ENCODE data around the gene BTLA. TPM values are rescaled to one million over a fixed set of nuclear protein-coding genes. Genes with fewer than 3 reads are reported as not detected.
"Not testable (repeated sequence)": the region's sequence is repeated elsewhere in the genome, so short reads cannot be mapped to it uniquely, and the experiment has no call there.

The BTLA gene
- polyA plus RNA-seq, 4 donors: 0.27 to 0.67 (median 0.52) TPM

- H3K4me3 ChIP-seq (ENCODE audit: low read depth in 1 of 3, low read length in 3 of 3); H3K36me3 ChIP-seq (ENCODE audit: control insufficient read depth in 3 of 3, insufficient read depth in 2 of 3, low read depth in 1 of 3, low read length in 3 of 3); H3K27ac ChIP-seq (ENCODE audit: low read depth in 1 of 3, low read length in 2 of 3); H3K9me3 ChIP-seq (ENCODE audit: control insufficient read depth in 2 of 2, insufficient read depth in 1 of 2, low read depth in 1 of 2, low read length in 1 of 2); DNase-seq; H3K27me3 ChIP-seq (ENCODE audit: control insufficient read depth in 3 of 3, insufficient read depth in 3 of 3, low read length in 3 of 3); H3K4me1 ChIP-seq (ENCODE audit: control insufficient read depth in 3 of 3, insufficient read depth in 2 of 3, low read depth in 1 of 3, low read length in 2 of 3); FAIRE-seq: not testable (repeated sequence)
- WGBS, 3 donors: 43 to 91% (median 90%) methylated on average over 1 to 4 of the region's 7 CpGs
Measured at GRCh38 chr3:112422921-112423320, 76.4 kb downstream of the BTLA start.

- not testable (repeated sequence) for H3K4me3 ChIP-seq (ENCODE audit: low read depth in 1 of 3, low read length in 3 of 3); H3K36me3 ChIP-seq (ENCODE audit: control insufficient read depth in 3 of 3, insufficient read depth in 2 of 3, low read depth in 1 of 3, low read length in 3 of 3); FAIRE-seq; DNase-seq; H3K27me3 ChIP-seq (ENCODE audit: control insufficient read depth in 3 of 3, insufficient read depth in 3 of 3, low read length in 3 of 3); H3K4me1 ChIP-seq (ENCODE audit: control insufficient read depth in 3 of 3, insufficient read depth in 2 of 3, low read depth in 1 of 3, low read length in 2 of 3); H3K27ac ChIP-seq (ENCODE audit: low read depth in 1 of 3, low read length in 2 of 3); H3K9me3 ChIP-seq (ENCODE audit: control insufficient read depth in 2 of 2, insufficient read depth in 1 of 2, low read depth in 1 of 2, low read length in 1 of 2)
- 91 to 94% (median 93%) methylated on average over 4 of the region's 5 CpGs for WGBS, 3 donors
Measured at GRCh38 chr3:112418526-112418925, 80.7 kb downstream of the BTLA start.

GRCh38 chr3:112417696-112418318 lies 81.5 kb downstream of the BTLA start:
- Histone ChIP-seq H3K27me3 (ENCODE audit: control insufficient read depth in 3 of 3, insufficient read depth in 3 of 3, low read length in 3 of 3) (no peaks in the 10 kb centered on the region), H3K4me3 (ENCODE audit: low read depth in 1 of 3, low read length in 3 of 3) (no peak overlapping the region), H3K9me3 (ENCODE audit: control insufficient read depth in 2 of 2, insufficient read depth in 1 of 2, low read depth in 1 of 2, low read length in 1 of 2) (no peaks in the 10 kb centered on the region), H3K4me1 (ENCODE audit: control insufficient read depth in 3 of 3, insufficient read depth in 2 of 3, low read depth in 1 of 3, low read length in 2 of 3) (peaks cover 0 to 2% (median 0%) of the 10 kb centered on the region in 3 donors), H3K27ac (ENCODE audit: low read depth in 1 of 3, low read length in 2 of 3) (no peak overlapping the region), H3K36me3 (ENCODE audit: control insufficient read depth in 3 of 3, insufficient read depth in 2 of 3, low read depth in 1 of 3, low read length in 3 of 3) (no peaks in the 10 kb centered on the region)
- no peak for DNase-seq
- WGBS, 3 donors: 87 to 97% (median 91%) methylated on average over 3 of the region's 3 CpGs
- FAIRE-seq: no peak

GRCh38 chr3:112416391-112417212 lies 82.7 kb downstream of the BTLA start:
- FAIRE-seq (no peak), DNase-seq (no peak)
- H3K36me3 ChIP-seq (ENCODE audit: control insufficient read depth in 3 of 3, insufficient read depth in 2 of 3, low read depth in 1 of 3, low read length in 3 of 3): no peaks in the 10 kb centered on the region
- no peaks in the 10 kb centered on the region for H3K27me3 ChIP-seq (ENCODE audit: control insufficient read depth in 3 of 3, insufficient read depth in 3 of 3, low read length in 3 of 3)
- H3K27ac ChIP-seq (ENCODE audit: low read depth in 1 of 3, low read length in 2 of 3): no peak overlapping the region
- 89 to 93% (median 92%) methylated on average over 8 of the region's 8 CpGs for WGBS, 3 donors
- no peaks in the 10 kb centered on the region for H3K9me3 ChIP-seq (ENCODE audit: control insufficient read depth in 2 of 2, insufficient read depth in 1 of 2, low read depth in 1 of 2, low read length in 1 of 2)
- H3K4me1 ChIP-seq (ENCODE audit: control insufficient read depth in 3 of 3, insufficient read depth in 2 of 3, low read depth in 1 of 3, low read length in 2 of 3): peaks cover 0 to 2% (median 0%) of the 10 kb centered on the region in 3 donors
- no peak overlapping the region for H3K4me3 ChIP-seq (ENCODE audit: low read depth in 1 of 3, low read length in 3 of 3)

- WGBS, 3 donors: 97 to 98% (median 97%) methylated on average over 6 of the region's 6 CpGs
- Histone ChIP-seq H3K9me3 (ENCODE audit: control insufficient read depth in 2 of 2, insufficient read depth in 1 of 2, low read depth in 1 of 2, low read length in 1 of 2) (no peaks in the 10 kb centered on the region), H3K4me3 (ENCODE audit: low read depth in 1 of 3, low read length in 3 of 3) (no peak overlapping the region), H3K27me3 (ENCODE audit: control insufficient read depth in 3 of 3, insufficient read depth in 3 of 3, low read length in 3 of 3) (no peaks in the 10 kb centered on the region), H3K4me1 (ENCODE audit: control insufficient read depth in 3 of 3, insufficient read depth in 2 of 3, low read depth in 1 of 3, low read length in 2 of 3) (peaks cover 0 to 2% (median 0%) of the 10 kb centered on the region in 3 donors), H3K27ac (ENCODE audit: low read depth in 1 of 3, low read length in 2 of 3) (no peak overlapping the region), H3K36me3 (ENCODE audit: control insufficient read depth in 3 of 3, insufficient read depth in 2 of 3, low read depth in 1 of 3, low read length in 3 of 3) (no peaks in the 10 kb centered on the region)
- DNase-seq: no peak
- FAIRE-seq: no peak
Measured at GRCh38 chr3:112415390-112415789, 83.9 kb downstream of the BTLA start.

Other genes with a start within 250 kb of the BTLA start
- under 1 TPM in 2 of 4 donors, not detected in 2; 0.06 to 0.18 TPM for gene SLC9C1, start 205.3 kb downstream of the BTLA start, polyA plus RNA-seq
- 1 to 10 TPM in 3 of 4 donors, not detected in 1; 1.1 to 9.6 (median 7.9) TPM for gene CD200, start 166.3 kb downstream of the BTLA start, polyA plus RNA-seq
- gene ATG3, start 62.5 kb upstream of the BTLA start, polyA plus RNA-seq: 10 to 100 TPM; 48.2 to 73.0 (median 63.5) TPM
- 10 to 100 TPM in 2 of 4 donors, 1 to 10 TPM in 2; 6.2 to 49.3 (median 14.1) TPM for gene SLC35A5, start 62.6 kb upstream of the BTLA start, polyA plus RNA-seq
- gene CCDC80, start 141.7 kb upstream of the BTLA start, polyA plus RNA-seq: 10 to 100 TPM in 1 of 4 donors, 1 to 10 TPM in 3; 2.5 to 14.5 (median 5.2) TPM